Trophoblast cell (in vitro differentiated cells and primary cell): ENCODE data around the gene ZBTB42.

Source experiments
- DNase-seq, 2 donors: peaks; one replicate each; pipeline ENCODE4 v3.0.0-alpha.2; 2016
- H2AFZ ChIP-seq: 2 replicates; pipeline ENCODE4 v1.6.1; 2013; ENCODE audit warnings: low read length, moderate library complexity, mild to moderate bottlenecking; ENCODE audit not compliant: insufficient read depth, poor library complexity
- H2AK5ac ChIP-seq: 2 replicates; pipeline ENCODE4 v1.6.1; 2013; ENCODE audit warnings: mild to moderate bottlenecking, low read length
- H2BK120ac ChIP-seq: 2 replicates; pipeline ENCODE4 v1.6.1; 2013; ENCODE audit warnings: low read length, mild to moderate bottlenecking, moderate library complexity; ENCODE audit not compliant: insufficient read depth, poor library complexity
- H2BK12ac ChIP-seq: 2 replicates; pipeline ENCODE4 v1.6.1; 2013; ENCODE audit warnings: mild to moderate bottlenecking, low read length, moderate library complexity
- H2BK5ac ChIP-seq: 2 replicates; pipeline ENCODE4 v1.6.1; 2013; ENCODE audit warnings: low read length, low read depth, moderate library complexity, mild to moderate bottlenecking; ENCODE audit not compliant: poor library complexity
- H3K14ac ChIP-seq: 2 replicates; pipeline ENCODE4 v1.6.1; 2013; ENCODE audit warnings: mild to moderate bottlenecking, low read length
- H3K18ac ChIP-seq: 2 replicates; pipeline ENCODE4 v1.6.1; 2013; ENCODE audit warnings: mild to moderate bottlenecking, low read length
- H3K23ac ChIP-seq: 2 replicates; pipeline ENCODE4 v1.6.1; 2013; ENCODE audit warnings: low read length
- H3K27ac ChIP-seq: 2 replicates; pipeline ENCODE4 v1.5.1; 2013; ENCODE audit warnings: low read depth, mild to moderate bottlenecking, inconsistent platforms, low read length, moderate library complexity
- H3K27me3 ChIP-seq: 2 replicates; pipeline ENCODE4 v1.6.1; 2013; ENCODE audit warnings: inconsistent platforms, mild to moderate bottlenecking, low read length, moderate library complexity; ENCODE audit not compliant: insufficient read depth
- H3K36me3 ChIP-seq, 2 experiments: 1 replicate in 1 of 2; 2 replicates in 1 of 2; pipeline ENCODE4 v1.6.1; 2013; ENCODE audit warnings: low read length in 2 of 2, mild to moderate bottlenecking in 2 of 2, moderate library complexity in 1 of 2; ENCODE audit not compliant: insufficient read depth in 2 of 2, control insufficient read depth in 1 of 2
- H3K4ac ChIP-seq: 2 replicates; pipeline ENCODE4 v1.6.1; 2013; ENCODE audit warnings: low read depth, mild to moderate bottlenecking, low read length, moderate library complexity
- H3K4me1 ChIP-seq, 2 experiments: 1 replicate in 1 of 2; 2 replicates in 1 of 2; pipeline ENCODE4 v1.6.1; 2013; ENCODE audit warnings: low read length in 2 of 2, mild to moderate bottlenecking in 2 of 2, moderate library complexity in 1 of 2; ENCODE audit not compliant: insufficient read depth in 2 of 2, control insufficient read depth in 1 of 2
- H3K4me2 ChIP-seq: 2 replicates; pipeline ENCODE4 v1.6.1; 2013; ENCODE audit warnings: inconsistent platforms, mild to moderate bottlenecking, low read length, moderate library complexity
- H3K4me3 ChIP-seq: 2 replicates; pipeline ENCODE4 v1.5.1; 2013; ENCODE audit warnings: mild to moderate bottlenecking, low read depth, low read length, inconsistent platforms
- H3K79me1 ChIP-seq: one replicate; pipeline ENCODE4 v1.6.1; 2013; ENCODE audit warnings: low read length
- H3K79me2 ChIP-seq: 2 replicates; pipeline ENCODE4 v1.6.1; 2013; ENCODE audit warnings: low read length, mild to moderate bottlenecking; ENCODE audit not compliant: control insufficient read depth, insufficient read depth, poor library complexity
- H3K9ac ChIP-seq: 2 replicates; pipeline ENCODE4 v1.6.1; 2013; ENCODE audit warnings: mild to moderate bottlenecking, low read length
- H3K9me3 ChIP-seq: 2 replicates; pipeline ENCODE4 v1.6.1; 2013; ENCODE audit warnings: low read depth, mild to moderate bottlenecking, control low read depth, inconsistent platforms, low read length; ENCODE audit not compliant: insufficient read depth
- H4K12ac ChIP-seq: 2 replicates; pipeline ENCODE4 v1.6.1; 2013; ENCODE audit warnings: low read depth, mild to moderate bottlenecking, low read length, moderate library complexity
- H4K8ac ChIP-seq: 2 replicates; pipeline ENCODE4 v1.6.1; 2013; ENCODE audit warnings: low read depth, mild to moderate bottlenecking, low read length, moderate library complexity
- H4K91ac ChIP-seq: one replicate; pipeline ENCODE4 v1.6.1; 2013; ENCODE audit warnings: low read depth, mild to moderate bottlenecking, low read length, moderate library complexity
- WGBS: extraction: QIAGEN DNeasy Blood & Tissue Kit; methylation state at CpG from one replicate; pipeline ENCODE4 v1.1.7; 2013; ENCODE audit warnings: missing lambda C conversion rate; ENCODE audit not compliant: insufficient read length, insufficient coverage; ENCODE audit errors: extremely low coverage; 5-methylcytosine and 5-hydroxymethylcytosine counted together

Gene ZBTB42

DNA sequence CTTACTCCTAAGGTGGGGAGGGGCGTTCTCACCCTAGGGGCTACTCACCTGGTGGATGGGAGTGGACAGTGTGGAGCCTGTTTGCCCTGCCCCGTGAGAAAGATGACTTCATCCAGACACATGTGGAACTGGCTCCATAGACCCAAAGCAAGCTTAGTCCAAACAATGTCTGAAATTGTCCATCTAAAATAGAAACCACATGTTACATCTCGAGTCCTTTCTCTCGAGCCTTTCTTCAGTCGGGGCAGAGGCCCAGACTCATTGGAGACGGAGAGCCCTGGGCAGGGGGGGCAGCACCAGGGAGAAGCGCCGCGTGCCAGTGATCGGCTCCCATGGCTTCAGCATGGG is 43.7 kb upstream of the ZBTB42 start:
- Histone ChIP-seq H2BK5ac (no peak overlapping the region), H3K4me2 (no peak overlapping the region), H4K12ac (no peak overlapping the region), H4K8ac (no peak overlapping the region), H3K36me3 (peaks cover 52 to 56% of the 10 kb centered on the region in 2 experiments), H3K23ac (no peak overlapping the region), H3K14ac (no peak overlapping the region), H3K4me3 (no peak overlapping the region), H3K79me1 (peaks cover 6% of the 10 kb centered on the region), H4K91ac (no peak overlapping the region), H3K27me3 (no peaks in the 10 kb centered on the region), H3K27ac (no peak overlapping the region), H3K18ac (no peak overlapping the region), H3K79me2 (peaks cover 13% of the 10 kb centered on the region), H3K4ac (no peak overlapping the region), H2AFZ (no peak overlapping the region), H3K9me3 (peaks cover 3% of the 10 kb centered on the region), H3K9ac (no peak overlapping the region), H2BK12ac (no peak overlapping the region), H3K4me1 (peaks cover 11 to 14% of the 10 kb centered on the region in 2 experiments), H2AK5ac (no peak overlapping the region), H2BK120ac (no peak overlapping the region)
- no CpG with 5 or more reads among the region's 10 CpGs for WGBS
- no peak for DNase-seq

GRCh38 chr14:104757681-104758392 is 43.1 kb upstream of the ZBTB42 start:
- peaks cover 11 to 13% of the 10 kb centered on the region in 2 experiments for H3K4me1 ChIP-seq
- no peak overlapping the region for H2AK5ac ChIP-seq
- H3K18ac ChIP-seq, result no peak overlapping the region
- no peak overlapping the region for H4K8ac ChIP-seq
- H3K27me3 ChIP-seq, result no peaks in the 10 kb centered on the region
- H2BK120ac ChIP-seq, result no peak overlapping the region
- H2BK12ac ChIP-seq, result no peak overlapping the region
- H3K4me2 ChIP-seq, result no peak overlapping the region
- no peak overlapping the region for H3K27ac ChIP-seq
- H3K79me1 ChIP-seq, result peaks cover 5% of the 10 kb centered on the region
- H4K91ac ChIP-seq, result no peak overlapping the region
- no peak overlapping the region for H4K12ac ChIP-seq
- no peak overlapping the region for H3K9ac ChIP-seq
- H3K4ac ChIP-seq, result no peak overlapping the region
- peaks cover 1% of the 10 kb centered on the region for H3K9me3 ChIP-seq
- H2AFZ ChIP-seq, result no peak overlapping the region
- no peak overlapping the region for H3K23ac ChIP-seq
- peaks cover 13% of the 10 kb centered on the region for H3K79me2 ChIP-seq
- no peak overlapping the region for H3K4me3 ChIP-seq
- no peak overlapping the region for H3K14ac ChIP-seq
- no peak for DNase-seq
- H2BK5ac ChIP-seq, result no peak overlapping the region
- WGBS, result no CpG with 5 or more reads among the region's 19 CpGs
- peaks cover 54 to 56% of the 10 kb centered on the region in 2 experiments for H3K36me3 ChIP-seq

DNA sequence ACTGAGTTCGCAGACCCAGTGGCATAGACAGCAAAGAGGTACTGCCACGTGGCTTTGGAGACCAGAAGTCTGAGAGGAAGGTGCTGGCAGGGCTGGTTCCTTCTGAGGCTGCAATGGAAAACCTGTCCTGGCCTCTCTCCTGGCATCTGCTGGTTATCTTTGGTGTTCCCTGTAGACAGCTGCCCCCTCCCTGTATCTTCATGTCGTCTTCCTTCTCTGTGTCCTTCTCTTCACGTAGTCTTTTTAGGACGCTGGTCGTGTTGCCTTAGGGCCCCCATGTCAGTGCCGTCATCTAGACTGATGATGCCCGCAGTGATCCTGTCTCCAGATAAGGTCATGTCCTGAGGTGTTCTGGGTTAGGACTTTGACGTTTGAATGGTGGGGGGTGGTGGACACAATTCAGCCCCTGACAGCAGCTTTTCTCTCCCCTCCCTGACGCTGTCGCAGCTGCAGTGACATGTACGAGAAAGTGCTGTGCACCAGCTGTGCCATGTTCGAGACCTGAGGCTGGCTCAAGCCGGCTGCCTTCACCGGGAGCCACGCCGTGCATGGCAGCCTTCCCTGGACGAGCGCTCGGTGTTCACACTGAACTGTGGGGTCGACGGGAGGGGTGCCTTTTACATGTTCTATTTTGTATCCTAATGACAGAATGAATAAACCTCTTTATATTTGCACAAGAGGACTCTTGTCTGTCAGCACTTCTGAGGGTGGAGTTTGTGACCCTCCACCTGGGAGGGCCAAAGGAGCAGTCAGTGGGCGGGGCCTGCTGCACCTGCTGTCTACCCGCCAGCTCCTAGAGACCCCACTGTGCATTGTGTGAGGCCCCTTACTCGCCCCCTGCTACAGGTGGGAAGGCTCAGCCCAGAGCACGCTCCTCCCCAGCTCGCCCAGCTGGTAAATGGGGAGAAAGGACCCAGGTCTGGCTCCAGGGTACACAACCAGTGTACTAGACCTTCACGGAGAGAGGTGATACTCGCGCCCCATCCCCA is 41.6 kb upstream of the ZBTB42 start:
- Histone ChIP-seq H3K4me1 (peaks cover 4 to 5% of the 10 kb centered on the region in 2 experiments), H3K36me3 (peaks cover 54 to 56% of the 10 kb centered on the region in 2 experiments), H3K27ac (no peak overlapping the region), H3K4me3 (no peak overlapping the region), H4K91ac (no peak overlapping the region), H2AFZ (no peak overlapping the region), H4K8ac (no peak overlapping the region), H2BK120ac (no peak overlapping the region), H2AK5ac (no peak overlapping the region), H3K79me2 (peaks cover 1% of the 10 kb centered on the region), H3K23ac (no peak overlapping the region), H2BK12ac (no peak overlapping the region), H3K18ac (no peak overlapping the region), H3K79me1 (no peaks in the 10 kb centered on the region), H3K9me3 (no peaks in the 10 kb centered on the region), H3K27me3 (no peaks in the 10 kb centered on the region), H3K4me2 (no peak overlapping the region), H2BK5ac (no peak overlapping the region), H3K14ac (no peak overlapping the region), H3K9ac (no peak overlapping the region), H4K12ac (no peak overlapping the region), H3K4ac (no peak overlapping the region)
- WGBS, result no CpG with 5 or more reads among the region's 30 CpGs
- DNase-seq, result peak; percentile 95 to 96

DNA sequence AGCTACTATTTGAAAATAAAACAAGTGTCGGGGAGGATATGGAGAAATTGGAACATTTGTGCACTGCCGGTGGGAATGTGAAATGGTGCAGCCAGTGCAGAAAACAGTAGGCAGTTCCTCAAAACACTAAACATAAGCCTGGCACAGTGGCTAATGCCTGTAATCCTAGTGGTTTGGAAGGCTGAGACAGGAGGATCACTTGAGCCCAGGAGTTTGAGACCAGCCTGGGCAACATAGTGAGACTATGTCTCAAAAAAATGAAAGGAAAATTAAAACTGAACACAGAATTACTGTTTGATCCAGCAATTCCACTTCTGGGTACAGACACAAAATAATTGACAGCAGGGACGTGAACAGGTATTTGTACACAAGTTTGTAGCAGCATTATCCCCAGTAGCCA is 35.4 kb upstream of the ZBTB42 start:
- Histone ChIP-seq H3K9ac (no peak overlapping the region), H3K23ac (no peak overlapping the region), H3K18ac (no peak overlapping the region), H4K12ac (no peak overlapping the region), H2AK5ac (no peak overlapping the region), H3K27ac (no peak overlapping the region), H3K4ac (no peak overlapping the region), H3K36me3 (peaks cover 10 to 14% of the 10 kb centered on the region in 2 experiments), H2BK5ac (no peak overlapping the region), H4K8ac (no peak overlapping the region), H3K79me2 (no peaks in the 10 kb centered on the region), H3K4me2 (no peak overlapping the region), H3K4me1 (peaks cover 15% of the 10 kb centered on the region in 2 experiments), H3K9me3 (peaks cover 2% of the 10 kb centered on the region), H2AFZ (no peak overlapping the region), H3K27me3 (no peaks in the 10 kb centered on the region), H3K4me3 (no peak overlapping the region), H3K79me1 (peaks cover 7% of the 10 kb centered on the region), H2BK12ac (no peak overlapping the region), H4K91ac (no peak overlapping the region), H2BK120ac (no peak overlapping the region), H3K14ac (no peak overlapping the region)
- WGBS, result no CpG with 5 or more reads among the region's 3 CpGs
- DNase-seq, result peak in 1 of 2 donors; percentile 27
